ENCODE measurements around the gene KLHDC4. TPM values are rescaled to one million over a fixed set of nuclear protein-coding genes. Genes with fewer than 3 reads are reported as not detected.

Gene KLHDC4
- total and polyA plus RNA-seq, 9 of the 15 experiments (the other 6 are each of a cell fraction or from before 2014, with no cell fraction given), result 1.3 to 68.1 (median 32.8) TPM

DNA sequence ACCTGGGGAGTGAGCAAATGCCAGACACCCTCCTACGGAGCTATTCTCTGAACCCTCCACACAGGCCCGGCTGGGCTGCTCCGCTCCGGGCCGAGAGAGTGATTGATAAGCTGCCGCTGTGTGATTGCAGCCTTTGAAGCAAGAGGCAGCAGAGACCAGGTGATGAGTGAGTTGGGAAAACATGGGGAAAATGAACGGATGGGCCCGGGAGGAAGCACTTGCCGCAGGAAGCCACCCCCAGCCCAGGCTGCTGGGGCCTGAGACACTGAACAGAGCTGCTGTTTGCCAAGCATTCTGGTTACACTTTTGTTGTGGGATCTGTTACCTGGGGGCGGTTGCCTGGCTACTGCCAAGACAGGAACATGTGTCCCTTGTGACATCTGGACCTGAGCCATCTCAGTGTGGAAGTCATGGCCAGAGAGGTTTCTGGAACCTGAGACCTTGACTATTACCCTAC lies 46.4 kb upstream of the KLHDC4 start:
- H3K4me3 ChIP-seq, result no peak overlapping the region

More for the DNA sequence above, 46.4 kb upstream of the KLHDC4 start:
- peaks cover 2 to 17% of the 10 kb centered on the region in 2 experiments; a peak in 2 of 5 replicates for H3K27me3 ChIP-seq (ENCODE audit: control insufficient read depth in 2 of 2, insufficient read depth in 2 of 2, low read length in 2 of 2)
- no peak for DNase-seq (ENCODE audit: extremely low read depth in 1 of 4, low spot score in 3 of 4)
- no peaks in the 10 kb centered on the region for H4K20me1 ChIP-seq (replicated peaks; ENCODE audit: control insufficient read depth, insufficient read depth, low read length)
- 22% methylated on average over 9 of the region's 10 CpGs for WGBS (ENCODE audit: insufficient coverage, low coverage, missing lambda C conversion rate)
- H3K27ac ChIP-seq (ENCODE audit: extremely low read depth, low read depth, low read length), result no peak overlapping the region
- H2AFZ ChIP-seq (ENCODE audit: low read depth, low read length), result no peak overlapping the region
- no TSS peak for BruUV-seq (replicated peaks)
- intact Hi-C loops (cut with micrococcal nuclease) (no loop called here), in situ Hi-C loops (cut with MboI) (no loop called here)
- H3K4me2 ChIP-seq (ENCODE audit: insufficient read depth, low read length), result no peak overlapping the region
- H3K9ac ChIP-seq (ENCODE audit: insufficient read depth in 1 of 2, low read depth in 2 of 2, low read length in 2 of 2), result no peak overlapping the region
- TF ChIP-seq, protein P1, sequence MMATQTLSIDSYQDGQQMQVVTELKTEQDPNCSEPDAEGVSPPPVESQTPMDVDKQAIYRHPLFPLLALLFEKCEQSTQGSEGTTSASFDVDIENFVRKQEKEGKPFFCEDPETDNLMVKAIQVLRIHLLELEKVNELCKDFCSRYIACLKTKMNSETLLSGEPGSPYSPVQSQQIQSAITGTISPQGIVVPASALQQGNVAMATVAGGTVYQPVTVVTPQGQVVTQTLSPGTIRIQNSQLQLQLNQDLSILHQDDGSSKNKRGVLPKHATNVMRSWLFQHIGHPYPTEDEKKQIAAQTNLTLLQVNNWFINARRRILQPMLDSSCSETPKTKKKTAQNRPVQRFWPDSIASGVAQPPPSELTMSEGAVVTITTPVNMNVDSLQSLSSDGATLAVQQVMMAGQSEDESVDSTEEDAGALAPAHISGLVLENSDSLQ (IDR thresholded peaks at IDR 0.05), result peak; percentile 61
- peak; percentile 30; the same call in 1 of the 2 replicates for TF ChIP-seq RFX1 (IDR thresholded peaks at IDR 0.05)
- TF ChIP-seq BRD4 (IDR thresholded peaks at IDR 0.05), result no peak
- no peak for TF ChIP-seq CXXC5 (CRISPR knock-in tag; IDR thresholded peaks at IDR 0.05)
- TF ChIP-seq L3MBTL2 (IDR thresholded peaks at IDR 0.05), result 0 out of 2 replicates have a peak, but pooled peaks have one; percentile 25
- no peak for TF ChIP-seq YBX1 (IDR thresholded peaks at IDR 0.05)
- TF ChIP-seq RAD21 (CRISPR knock-in tag; conservative IDR thresholded peaks at IDR 0.05 in 1 of 2, IDR thresholded peaks at IDR 0.05 in 1 of 2), result peak in 1 of 2 experiments; percentile 49; a peak in 2 of 4 replicates
- TF ChIP-seq, protein P2, sequence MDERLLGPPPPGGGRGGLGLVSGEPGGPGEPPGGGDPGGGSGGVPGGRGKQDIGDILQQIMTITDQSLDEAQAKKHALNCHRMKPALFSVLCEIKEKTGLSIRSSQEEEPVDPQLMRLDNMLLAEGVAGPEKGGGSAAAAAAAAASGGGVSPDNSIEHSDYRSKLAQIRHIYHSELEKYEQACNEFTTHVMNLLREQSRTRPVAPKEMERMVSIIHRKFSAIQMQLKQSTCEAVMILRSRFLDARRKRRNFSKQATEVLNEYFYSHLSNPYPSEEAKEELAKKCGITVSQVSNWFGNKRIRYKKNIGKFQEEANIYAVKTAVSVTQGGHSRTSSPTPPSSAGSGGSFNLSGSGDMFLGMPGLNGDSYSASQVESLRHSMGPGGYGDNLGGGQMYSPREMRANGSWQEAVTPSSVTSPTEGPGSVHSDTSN (CRISPR knock-in tag; IDR thresholded peaks at IDR 0.05; ENCODE audit: low read depth), result no peak
- TF ChIP-seq, protein P2 (tag; conservative IDR thresholded peaks at IDR 0.05; ENCODE audit: low read depth), result peak; percentile 81
- 0 out of 2 replicates have a peak, but pooled peaks have one; percentile 26 for TF ChIP-seq CTBP1 (IDR thresholded peaks at IDR 0.05; ENCODE audit: borderline replicate concordance)
- TF ChIP-seq MEIS2 (IDR thresholded peaks at IDR 0.05; ENCODE audit: partially characterized antibody), result peak; percentile 84
- no peak for TF ChIP-seq RCOR1 (IDR thresholded peaks at IDR 0.05; ENCODE audit: borderline replicate concordance in 1 of 2, low read depth in 2 of 2, low read length in 2 of 2)
- TF ChIP-seq CEBPG (CRISPR knock-in tag; IDR thresholded peaks at IDR 0.05), result no peak
- peak in 1 of 2 experiments; percentile 56; a peak in 2 of 4 replicates for TF ChIP-seq CEBPG (tag; conservative IDR thresholded peaks at IDR 0.05 in 1 of 2, IDR thresholded peaks at IDR 0.05 in 1 of 2)
- TF ChIP-seq, protein P3, sequence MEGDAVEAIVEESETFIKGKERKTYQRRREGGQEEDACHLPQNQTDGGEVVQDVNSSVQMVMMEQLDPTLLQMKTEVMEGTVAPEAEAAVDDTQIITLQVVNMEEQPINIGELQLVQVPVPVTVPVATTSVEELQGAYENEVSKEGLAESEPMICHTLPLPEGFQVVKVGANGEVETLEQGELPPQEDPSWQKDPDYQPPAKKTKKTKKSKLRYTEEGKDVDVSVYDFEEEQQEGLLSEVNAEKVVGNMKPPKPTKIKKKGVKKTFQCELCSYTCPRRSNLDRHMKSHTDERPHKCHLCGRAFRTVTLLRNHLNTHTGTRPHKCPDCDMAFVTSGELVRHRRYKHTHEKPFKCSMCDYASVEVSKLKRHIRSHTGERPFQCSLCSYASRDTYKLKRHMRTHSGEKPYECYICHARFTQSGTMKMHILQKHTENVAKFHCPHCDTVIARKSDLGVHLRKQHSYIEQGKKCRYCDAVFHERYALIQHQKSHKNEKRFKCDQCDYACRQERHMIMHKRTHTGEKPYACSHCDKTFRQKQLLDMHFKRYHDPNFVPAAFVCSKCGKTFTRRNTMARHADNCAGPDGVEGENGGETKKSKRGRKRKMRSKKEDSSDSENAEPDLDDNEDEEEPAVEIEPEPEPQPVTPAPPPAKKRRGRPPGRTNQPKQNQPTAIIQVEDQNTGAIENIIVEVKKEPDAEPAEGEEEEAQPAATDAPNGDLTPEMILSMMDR (IDR thresholded peaks at IDR 0.05 in 2 of 3, conservative IDR thresholded peaks at IDR 0.05 in 1 of 3; ENCODE audit: insufficient read depth in 2 of 3, low read depth in 1 of 3, low read length in 3 of 3), result peak in 2 of 3 experiments; percentile 3 to 22; a peak in 1 of 6 replicates
- TF ChIP-seq FOXJ2 (tag; IDR thresholded peaks at IDR 0.05), result 0 out of 2 replicates have a peak, but pooled peaks have one; percentile 43
- peaks cover 10 to 14% of the 10 kb centered on the region in 2 experiments for H3K4me1 ChIP-seq (replicated peaks in 1 of 2; ENCODE audit: control insufficient read depth in 2 of 2, insufficient read depth in 2 of 2, low read length in 2 of 2)
- no peak for FAIRE-seq
- no peaks in the 10 kb centered on the region for H3K9me1 ChIP-seq (ENCODE audit: control insufficient read depth, insufficient read depth, low read length)
- H3K9me3 ChIP-seq (replicated peaks; ENCODE audit: control insufficient read depth, insufficient read depth, low read depth, low read length), result peaks cover under 1% of the 10 kb centered on the region; the same call in 1 of the 2 replicates
- POLR2A ChIA-PET, result interaction anchor here (0.9 to 1.0 kb wide), 2 partner anchors 13 to 15 kb away, joined by 3 to 4 read pairs; no protein-coding TSS in a partner anchor
- ATAC-seq, result peak; percentile 42
- no peaks in the 10 kb centered on the region for H3K36me3 ChIP-seq (ENCODE audit: control insufficient read depth, insufficient read depth, low read length)
- CTCF ChIA-PET (ENCODE audit: low intra/inter-chr PET ratio), result no interaction called here
- H3K79me2 ChIP-seq (ENCODE audit: control insufficient read depth, insufficient read depth, low read length), result no peaks in the 10 kb centered on the region
